NCI-H345 (cell line): ENCODE results near the gene NRP2.

Experiments
- DNase-seq: peaks from one replicate; lab custom pipeline; 2025; lab: John Stamatoyannopoulos, UW

The NRP2 gene

DNA sequence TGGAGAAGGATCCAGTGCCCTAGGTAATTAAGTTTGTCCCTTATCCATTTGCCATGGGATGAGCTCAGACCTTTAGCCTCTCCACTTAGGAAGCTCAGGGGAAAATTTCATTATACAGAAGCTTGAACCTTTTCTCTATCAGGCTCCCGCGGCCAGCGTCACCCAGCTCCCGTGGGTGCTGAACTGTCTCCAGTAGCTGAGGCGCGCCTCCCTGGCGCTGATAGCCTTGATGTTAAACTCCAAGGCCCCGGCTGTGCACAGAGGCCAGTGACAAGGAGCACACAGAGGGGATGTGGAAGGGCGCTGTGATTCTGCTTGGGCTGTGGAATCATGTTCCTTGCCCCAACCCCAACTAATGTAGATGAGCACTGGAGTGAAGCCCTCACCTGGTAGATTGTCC lies 50.8 kb downstream of the NRP2 start:
- DNase-seq: no peak

GRCh38 chr2:205733648-205734047 lies 51.3 kb downstream of the NRP2 start:
- DNase-seq: no peak

DNA sequence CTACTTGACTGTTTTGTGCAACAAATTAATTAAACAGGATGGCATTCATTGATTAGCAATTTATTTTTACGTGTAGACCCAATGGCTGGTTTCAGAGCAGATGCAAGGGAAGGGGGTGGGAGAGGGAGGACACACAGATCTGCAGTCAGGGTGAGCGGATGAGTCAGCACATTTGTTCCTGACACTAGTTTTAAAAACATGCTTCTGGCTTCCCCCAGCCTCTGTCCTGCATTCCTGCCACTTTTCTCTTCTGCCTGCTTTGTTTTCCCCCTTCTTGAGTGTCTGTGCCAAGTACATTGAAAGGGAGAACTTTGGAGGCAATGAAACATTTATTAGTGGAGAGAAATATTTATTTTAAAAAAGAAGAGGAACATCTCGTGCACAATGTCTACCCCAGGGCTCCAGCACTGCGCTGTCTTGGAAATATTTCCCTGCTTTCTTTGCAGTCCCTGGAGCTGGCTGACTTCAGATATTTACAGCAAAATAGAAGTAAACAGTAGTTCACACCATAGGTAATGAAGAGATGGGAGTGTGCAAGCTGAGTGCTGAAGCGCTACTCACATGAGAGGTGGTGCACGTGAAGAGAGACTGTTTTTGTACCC lies 52.2 kb downstream of the NRP2 start:
- no peak for DNase-seq

GRCh38 chr2:205738117-205738968 lies 56.0 kb downstream of the NRP2 start:
- no peak for DNase-seq

GRCh38 chr2:205739620-205740019 lies 57.3 kb downstream of the NRP2 start:
- DNase-seq: no peak

DNA sequence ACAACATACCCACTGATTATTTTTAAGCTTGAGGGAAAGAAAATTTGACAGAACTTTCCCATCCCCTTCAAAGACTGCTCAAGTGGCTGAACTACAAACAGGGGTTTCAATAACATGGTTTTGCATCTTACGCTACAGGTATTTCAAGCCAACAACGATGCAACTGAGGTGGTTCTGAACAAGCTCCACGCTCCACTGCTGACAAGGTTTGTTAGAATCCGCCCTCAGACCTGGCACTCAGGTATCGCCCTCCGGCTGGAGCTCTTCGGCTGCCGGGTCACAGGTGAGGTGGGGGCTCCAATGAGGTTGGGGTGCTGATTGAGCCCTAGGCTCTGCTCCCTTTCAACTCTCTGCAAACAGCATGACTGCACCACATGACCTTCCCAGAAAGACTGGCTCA lies 58.1 kb downstream of the NRP2 start:
- DNase-seq: no peak

DNA sequence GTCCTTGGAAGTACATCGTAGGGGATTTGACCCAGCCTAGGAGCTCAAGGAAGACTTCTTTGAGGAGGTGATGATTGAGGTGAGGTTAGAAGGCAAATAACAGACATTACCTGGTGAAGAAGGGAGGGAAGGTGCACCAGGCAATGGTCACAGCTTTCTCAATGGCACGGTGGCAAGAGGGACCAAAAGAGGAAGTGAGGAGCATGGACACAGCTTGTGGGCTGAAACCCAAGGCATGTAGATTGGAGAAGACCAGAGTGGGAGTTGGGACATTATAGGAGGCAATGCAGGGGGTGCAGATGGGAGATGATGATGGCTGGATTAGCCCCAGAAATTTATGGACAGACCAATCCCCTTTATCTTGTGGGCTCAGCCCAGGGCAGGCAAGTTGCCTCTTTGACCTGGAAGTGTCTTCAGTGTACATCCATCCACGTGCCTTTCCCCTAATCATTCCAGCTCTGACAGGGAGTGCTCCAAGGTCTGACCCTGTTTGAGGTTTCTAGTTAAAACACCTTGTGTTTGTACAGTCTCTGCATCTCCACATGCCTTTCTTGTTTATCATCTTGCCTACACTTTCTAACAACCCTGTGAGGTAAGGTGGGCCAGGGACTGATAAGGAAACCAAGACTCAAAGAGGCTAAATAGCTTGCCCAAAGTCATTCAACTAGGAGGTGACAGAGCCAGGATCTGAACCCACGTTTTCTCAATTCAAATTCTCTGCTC lies 59.1 kb downstream of the NRP2 start:
- DNase-seq: no peak

- no peak for DNase-seq
Measured at GRCh38 chr2:205743137-205743536, 60.8 kb downstream of the NRP2 start.

DNA sequence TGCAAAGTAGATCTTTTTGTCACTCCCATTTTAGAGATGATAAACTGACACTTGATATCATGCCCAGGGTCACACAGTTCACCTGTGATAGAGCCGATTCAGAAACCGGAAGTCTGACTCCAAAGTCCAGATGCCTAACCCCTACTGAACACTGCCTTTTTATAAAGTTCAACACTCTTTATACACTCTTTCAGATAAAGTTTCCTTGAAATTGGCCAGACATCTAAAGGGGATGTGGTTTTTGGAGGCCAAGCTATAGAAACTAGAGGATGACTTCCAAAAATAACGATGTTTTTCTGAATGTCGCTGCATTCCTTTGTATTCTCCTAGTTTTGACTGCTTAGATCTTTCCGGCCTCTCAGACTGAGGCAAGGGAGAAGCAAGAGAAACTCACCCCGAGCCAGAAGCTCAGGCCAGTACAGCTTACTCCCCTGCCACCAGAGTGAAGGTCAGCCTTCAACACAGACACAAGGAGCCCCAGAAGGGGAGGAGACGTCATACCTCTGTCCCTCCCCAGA lies 61.8 kb downstream of the NRP2 start:
- DNase-seq: no peak

DNA sequence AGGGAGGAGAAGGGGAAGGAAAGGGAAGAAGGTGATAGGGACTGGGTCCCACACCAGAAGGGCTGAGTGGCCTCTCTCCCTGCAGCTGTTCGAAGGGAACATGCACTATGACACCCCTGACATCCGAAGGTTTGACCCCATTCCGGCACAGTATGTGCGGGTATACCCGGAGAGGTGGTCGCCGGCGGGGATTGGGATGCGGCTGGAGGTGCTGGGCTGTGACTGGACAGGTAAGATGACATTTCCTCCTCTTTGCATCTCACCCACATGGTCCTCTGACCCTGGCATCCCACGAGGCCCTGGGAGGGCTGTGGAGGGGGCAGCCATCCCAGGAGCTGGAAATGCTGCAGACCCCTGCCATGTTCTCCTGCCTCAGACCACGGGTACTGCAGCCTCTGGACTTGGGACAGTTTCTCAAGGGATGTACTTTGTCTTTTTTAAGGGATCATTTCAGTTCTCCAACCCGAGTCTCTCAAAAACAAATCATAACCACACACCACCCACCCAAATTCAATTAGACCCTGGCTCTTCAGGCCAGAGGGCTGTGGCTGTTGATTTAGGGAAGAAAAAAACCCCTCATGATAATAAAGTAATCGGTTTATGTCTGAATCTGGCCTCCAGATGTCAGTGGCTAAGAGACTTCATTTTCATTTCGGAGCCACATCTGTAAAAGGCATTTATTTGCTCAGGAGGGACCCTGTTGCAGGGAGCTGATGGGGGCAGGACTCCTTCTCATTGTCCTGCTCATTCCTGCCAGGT lies 63.5 kb downstream of the NRP2 start:
- no peak for DNase-seq

DNA sequence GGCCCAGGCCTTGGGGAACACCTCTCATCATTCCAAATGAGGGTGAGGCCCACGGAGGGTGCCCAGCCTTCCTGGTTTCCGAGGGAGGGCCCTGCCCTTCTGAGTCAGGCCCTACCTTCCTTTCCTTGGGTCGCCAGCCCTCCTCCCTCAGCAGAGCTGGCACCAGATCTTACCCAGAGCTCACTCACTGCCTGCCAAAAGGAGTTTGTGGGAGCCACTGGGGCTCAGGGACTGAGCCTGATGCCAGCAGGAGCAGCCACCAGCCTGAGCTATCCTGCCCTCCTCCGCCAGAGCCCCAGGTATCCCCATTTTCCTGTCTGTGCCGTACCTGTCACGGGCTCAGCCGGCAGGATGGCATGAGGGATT lies 64.1 kb downstream of the NRP2 start:
- DNase-seq: no peak

DNA sequence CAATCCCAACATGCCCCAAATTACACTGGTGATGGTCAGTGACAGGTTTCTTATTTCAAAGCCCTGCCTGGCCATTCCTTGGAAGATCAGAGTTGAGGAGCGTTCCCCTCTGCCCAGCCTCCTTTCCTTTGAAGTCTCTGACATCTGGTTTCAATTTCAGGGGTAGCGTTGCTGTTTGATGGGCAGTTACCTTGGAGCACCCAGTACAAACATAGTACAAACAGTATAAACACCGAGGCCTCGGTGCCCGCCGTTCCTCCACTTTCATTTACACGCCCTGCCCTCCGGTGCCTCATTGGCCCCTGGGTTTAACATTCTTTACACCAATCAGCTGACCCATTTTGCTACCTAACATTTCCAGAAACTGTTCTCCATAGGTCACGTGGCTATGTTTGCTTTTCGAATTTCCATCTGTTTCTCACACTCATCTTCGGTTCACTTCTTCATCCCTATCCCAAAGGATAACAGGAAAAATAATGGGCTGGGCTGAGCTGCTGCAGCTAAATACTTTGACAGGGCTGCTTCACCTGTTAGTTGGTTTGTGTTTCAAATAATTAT lies 65.6 kb downstream of the NRP2 start:
- DNase-seq: no peak

GRCh38 chr2:205748639-205749038 lies 66.3 kb downstream of the NRP2 start:
- no peak for DNase-seq

GRCh38 chr2:205749078-205749477 lies 66.8 kb downstream of the NRP2 start:
- DNase-seq: no peak

DNA sequence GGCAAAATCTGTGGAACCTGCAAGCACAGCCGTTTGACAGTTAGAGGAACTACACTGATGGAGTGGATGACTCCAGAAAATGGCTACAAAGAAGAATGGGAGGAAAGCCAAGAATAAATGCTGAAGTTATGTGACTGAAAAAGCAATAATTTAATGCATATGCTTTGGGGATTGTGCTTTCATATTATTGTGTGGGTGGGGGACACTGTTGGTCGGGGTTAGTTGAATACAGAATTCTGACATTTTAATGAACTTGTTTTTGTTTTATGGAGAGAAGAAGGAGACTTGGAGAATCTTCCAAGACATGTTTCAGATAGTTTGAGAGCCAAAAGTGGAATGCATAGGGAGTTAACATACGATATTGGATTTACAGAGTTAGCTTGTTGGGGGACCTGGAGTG lies 68.5 kb downstream of the NRP2 start:
- DNase-seq: no peak

GRCh38 chr2:205751569-205752031 lies 69.3 kb downstream of the NRP2 start:
- DNase-seq: no peak

DNA sequence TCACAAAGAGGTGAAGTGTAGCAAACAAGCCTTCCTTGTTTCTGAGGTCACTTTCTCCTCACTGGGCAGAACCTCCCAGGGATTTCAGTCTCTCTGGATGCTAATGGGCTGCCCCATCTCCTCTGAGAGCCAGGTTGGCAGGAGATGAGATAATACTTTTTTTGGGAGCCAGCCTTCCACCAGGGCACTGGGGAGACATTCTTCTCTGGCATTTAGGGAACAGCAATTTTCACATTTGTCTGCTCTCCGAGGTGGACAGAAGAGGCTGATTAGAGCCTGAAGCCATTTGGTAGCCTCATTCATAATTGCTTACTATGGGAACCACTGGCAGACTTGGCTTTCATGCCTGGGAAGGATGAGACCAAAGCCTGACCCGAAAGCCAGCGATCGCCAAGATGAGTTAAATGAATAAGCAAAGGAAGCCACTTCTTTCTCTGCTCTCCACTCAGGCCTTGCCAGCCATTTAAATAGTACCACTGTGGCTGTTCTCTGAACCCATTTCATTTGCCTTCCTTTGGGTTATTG lies 70.1 kb downstream of the NRP2 start:
- no peak for DNase-seq

GRCh38 chr2:205752924-205753323 lies 70.6 kb downstream of the NRP2 start:
- DNase-seq: no peak

- DNase-seq: no peak
Measured at GRCh38 chr2:205754285-205754923, 72.1 kb downstream of the NRP2 start.

GRCh38 chr2:205754924-205755321 lies 72.6 kb downstream of the NRP2 start:
- no peak for DNase-seq

- DNase-seq: no peak
Measured at GRCh38 chr2:205755923-205756322, 73.6 kb downstream of the NRP2 start.
